OCI-LY1 (cell line): Measurements from ENCODE around the gene RBP7.
A peak's percentile ranks its signal among the peaks of the same experiment; 100 is the strongest.

Source experiments
- H2AFZ ChIP-seq: fragments of 200-600 bp; sonication (generic), shearing (Covaris generic); 2 replicates; pipeline ENCODE4 v1.6.0; 2014; ENCODE audit warnings: antibody characterized with exemption, mild to moderate bottlenecking, low read length
- H3F3A ChIP-seq: fragments of 200-600 bp; sonication (generic), shearing (Covaris generic); 2 replicates; pipeline ENCODE4 v1.6.0; 2014; ENCODE audit warnings: mild to moderate bottlenecking, antibody characterized with exemption, low read length, moderate library complexity; ENCODE audit not compliant: insufficient read depth
- H3K27ac ChIP-seq: fragments of 200-600 bp; sonication (generic); 2 replicates; pipeline ENCODE4 v1.5.1; 2014; ENCODE audit warnings: low read length, mixed run types, mild to moderate bottlenecking, low read depth; ENCODE audit not compliant: poor library complexity, severe bottlenecking
- H3K27me3 ChIP-seq: fragments of 200-600 bp; sonication (generic); 2 replicates; pipeline ENCODE4 v1.6.0; 2014; ENCODE audit warnings: antibody characterized with exemption, mild to moderate bottlenecking, low read length, moderate library complexity; ENCODE audit not compliant: insufficient read depth
- H3K36me3 ChIP-seq: fragments of 200-600 bp; sonication (generic); 2 replicates; pipeline ENCODE4 v1.6.1; 2014; ENCODE audit warnings: mild to moderate bottlenecking, antibody characterized with exemption, low read length, moderate library complexity, mixed read lengths; ENCODE audit not compliant: insufficient read depth
- H3K4me1 ChIP-seq: fragments of 200-600 bp; sonication (generic); 2 replicates; pipeline ENCODE4 v1.5.1; 2014; ENCODE audit warnings: mild to moderate bottlenecking, low read length, moderate library complexity; ENCODE audit not compliant: insufficient read depth, severe bottlenecking
- H3K4me2 ChIP-seq: fragments of 200-600 bp; sonication (generic), shearing (Covaris generic); 2 replicates; pipeline ENCODE4 v1.6.1; 2014; ENCODE audit warnings: low read length
- H3K4me3 ChIP-seq: fragments of 200-600 bp; sonication (generic); 2 replicates; pipeline ENCODE4 v1.5.1; 2014; ENCODE audit warnings: low read length, low read depth, mild to moderate bottlenecking, mixed read lengths; ENCODE audit not compliant: poor library complexity, severe bottlenecking
- H3K79me2 ChIP-seq: fragments of 200-600 bp; shearing (Covaris generic); 2 replicates; pipeline ENCODE4 v1.6.1; 2016; ENCODE audit warnings: mixed run types, low read length, mixed read lengths; ENCODE audit not compliant: insufficient read depth
- H3K9ac ChIP-seq: fragments of 200-600 bp; sonication (generic), shearing (Covaris generic); 2 replicates; pipeline ENCODE4 v1.6.1; 2014; ENCODE audit warnings: mild to moderate bottlenecking, low read length, mixed read lengths
- H3K9me2 ChIP-seq: fragments of 200-600 bp; sonication (generic), shearing (Covaris generic); 2 replicates; pipeline ENCODE4 v1.6.1; 2014; ENCODE audit warnings: low read depth, mild to moderate bottlenecking, low read length, mixed read lengths
- H3K9me3 ChIP-seq: fragments of 200-600 bp; shearing (Covaris generic); 2 replicates; pipeline ENCODE4 v1.6.1; 2014; ENCODE audit warnings: low read length, mixed read lengths
- H4K20me1 ChIP-seq: fragments of 200-600 bp; sonication (generic), shearing (Covaris generic); 2 replicates; pipeline ENCODE4 v1.6.0; 2016; ENCODE audit warnings: mild to moderate bottlenecking, low read length; ENCODE audit not compliant: insufficient read depth
- CTCF ChIP-seq: fragments of 200-600 bp; sonication (generic), shearing (Covaris generic); IDR thresholded peaks from 2 replicates; pipeline ENCODE4 v1.5.1; 2017; ENCODE audit warnings: mild to moderate bottlenecking, antibody characterized with exemption, low read length, moderate library complexity, mixed read lengths
- EZH2 ChIP-seq: fragments of 200-600 bp; sonication (generic), shearing (Covaris generic); IDR thresholded peaks from 2 replicates; pipeline ENCODE4 v1.8.0; 2017; ENCODE audit warnings: borderline replicate concordance, mixed run types, mild to moderate bottlenecking, antibody characterized with exemption, low read length, moderate library complexity, mixed read lengths

The RBP7 gene

GRCh38 chr1:9960706-9961562, 36.1 kb upstream of the RBP7 start:
- H3K4me2 ChIP-seq = peak overlapping the region; percentile 65
- peak overlapping the region; percentile 41; the same call in 1 of the 2 replicates for H3K9ac ChIP-seq
- H4K20me1 ChIP-seq = no peaks in the 10 kb centered on the region
- H3K9me2 ChIP-seq = no peaks in the 10 kb centered on the region
- no peak for TF ChIP-seq CTCF
- TF ChIP-seq EZH2 = no peak
- H3F3A ChIP-seq = no peaks in the 10 kb centered on the region
- 0 out of 2 replicates have a peak overlapping the region, but pooled peaks have one; percentile 51 for H2AFZ ChIP-seq
- no peaks in the 10 kb centered on the region for H3K79me2 ChIP-seq
- H3K27ac ChIP-seq = peak overlapping the region; percentile 78
- peak overlapping the region; percentile 44 for H3K4me3 ChIP-seq
- H3K4me1 ChIP-seq = peaks cover 16% of the 10 kb centered on the region
- H3K36me3 ChIP-seq = no peaks in the 10 kb centered on the region
- H3K27me3 ChIP-seq = no peaks in the 10 kb centered on the region
- no peaks in the 10 kb centered on the region for H3K9me3 ChIP-seq

- Histone ChIP-seq H4K20me1 (no peaks in the 10 kb centered on the region), H3K9me2 (no peaks in the 10 kb centered on the region), H3K4me2 (no peak overlapping the region), H3K9me3 (no peaks in the 10 kb centered on the region), H3K27ac (no peak overlapping the region), H3K36me3 (peaks cover 11% of the 10 kb centered on the region), H2AFZ (no peak overlapping the region), H3K4me1 (no peaks in the 10 kb centered on the region), H3K79me2 (no peaks in the 10 kb centered on the region), H3F3A (no peaks in the 10 kb centered on the region), H3K9ac (no peak overlapping the region), H3K27me3 (no peaks in the 10 kb centered on the region), H3K4me3 (no peak overlapping the region)
- no peak for TF ChIP-seq EZH2
- no peak for TF ChIP-seq CTCF
These were observed 12.8 kb upstream of the RBP7 start for GRCh38 chr1:9984253-9984652.

GRCh38 chr1:9985001-9985400, 12.0 kb upstream of the RBP7 start:
- Histone ChIP-seq H3K27ac (no peak overlapping the region), H3K9me2 (no peaks in the 10 kb centered on the region), H3K4me3 (no peak overlapping the region), H3K9ac (no peak overlapping the region), H3K27me3 (no peaks in the 10 kb centered on the region), H3K4me1 (no peaks in the 10 kb centered on the region), H3F3A (no peaks in the 10 kb centered on the region), H3K9me3 (no peaks in the 10 kb centered on the region), H3K4me2 (no peak overlapping the region), H4K20me1 (no peaks in the 10 kb centered on the region), H3K36me3 (peaks cover 11% of the 10 kb centered on the region), H3K79me2 (no peaks in the 10 kb centered on the region), H2AFZ (no peak overlapping the region)
- TF ChIP-seq EZH2 (no peak), CTCF (no peak)
